ENCODE data around the gene SNTG2. TPM values are rescaled to one million over a fixed set of nuclear protein-coding genes. Genes with fewer than 3 reads are reported as not detected.

Gene SNTG2
- total RNA-seq, 4 donors from 2014 or later = 1.7 to 5.9 (median 2.0) TPM; not detected in 1

DNA sequence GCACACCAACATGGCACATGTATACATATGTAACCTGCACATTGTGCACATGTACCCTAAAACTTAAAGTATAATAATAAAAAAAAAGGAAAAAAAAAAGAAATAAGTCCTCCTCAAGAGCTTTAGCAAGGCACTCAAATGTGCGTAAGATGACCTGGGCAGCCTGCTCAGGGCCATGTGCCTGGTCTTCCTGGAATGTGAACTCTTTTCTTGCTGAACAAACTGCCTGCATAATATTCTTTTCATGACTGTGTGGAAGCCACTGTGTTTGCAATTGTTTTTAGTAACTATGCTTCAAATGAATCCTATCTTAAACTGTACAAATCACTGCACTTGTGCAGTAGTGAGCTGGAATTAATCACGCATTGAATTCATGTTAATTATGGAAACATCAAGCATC, 294.5 kb downstream of the SNTG2 start:
- Histone ChIP-seq H3K27ac (no peak overlapping the region), H3K27me3 (peaks cover 0 to 14% (median 0%) of the 10 kb centered on the region in 4 donors), H3K4me3 (no peak overlapping the region), H3K4me1 (no peaks in the 10 kb centered on the region), H3K9me3 (no peaks in the 10 kb centered on the region), H3K36me3 (no peaks in the 10 kb centered on the region)
- DNase-seq = no peak
- 79 to 82% methylated on average over 2 of the region's 2 CpGs for WGBS, 2 donors
- TF ChIP-seq POLR2A (IDR thresholded peaks at IDR 0.05) (no peak), CTCF (IDR thresholded peaks at IDR 0.05) (no peak)
- intact Hi-C loops (cut with DNase I) = no loop called here

DNA sequence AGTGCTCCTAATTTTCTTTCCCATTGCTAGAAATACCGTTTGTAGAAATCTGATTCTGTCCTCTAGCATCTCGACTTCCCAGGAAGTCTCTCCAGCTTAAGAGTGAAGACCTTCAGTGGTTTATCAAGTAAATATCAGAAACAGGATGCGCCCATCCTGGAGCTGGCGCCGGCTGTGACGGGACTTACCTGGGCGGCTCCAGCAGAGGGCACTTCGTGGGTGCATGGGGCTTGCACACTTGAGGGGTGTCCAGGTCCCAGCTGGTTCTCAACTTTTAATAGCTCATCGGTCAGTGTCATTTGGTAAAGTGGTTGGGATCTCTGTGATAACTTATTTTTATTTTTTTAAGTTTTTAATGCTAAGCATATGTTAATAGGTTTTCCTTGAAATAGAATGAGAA, 295.6 kb downstream of the SNTG2 start:
- H3K4me1 ChIP-seq = no peaks in the 10 kb centered on the region
- TF ChIP-seq POLR2A (IDR thresholded peaks at IDR 0.05) = no peak
- TF ChIP-seq CTCF (IDR thresholded peaks at IDR 0.05) = no peak
- peaks cover 0 to 14% (median 0%) of the 10 kb centered on the region in 4 donors for H3K27me3 ChIP-seq
- H3K36me3 ChIP-seq = no peaks in the 10 kb centered on the region
- intact Hi-C loops (cut with DNase I) = no loop called here
- no peak overlapping the region for H3K27ac ChIP-seq
- no peaks in the 10 kb centered on the region for H3K9me3 ChIP-seq
- no peak for DNase-seq
- WGBS, 2 donors = 78 to 88% methylated on average over 9 of the region's 9 CpGs
- no peak overlapping the region for H3K4me3 ChIP-seq

DNA sequence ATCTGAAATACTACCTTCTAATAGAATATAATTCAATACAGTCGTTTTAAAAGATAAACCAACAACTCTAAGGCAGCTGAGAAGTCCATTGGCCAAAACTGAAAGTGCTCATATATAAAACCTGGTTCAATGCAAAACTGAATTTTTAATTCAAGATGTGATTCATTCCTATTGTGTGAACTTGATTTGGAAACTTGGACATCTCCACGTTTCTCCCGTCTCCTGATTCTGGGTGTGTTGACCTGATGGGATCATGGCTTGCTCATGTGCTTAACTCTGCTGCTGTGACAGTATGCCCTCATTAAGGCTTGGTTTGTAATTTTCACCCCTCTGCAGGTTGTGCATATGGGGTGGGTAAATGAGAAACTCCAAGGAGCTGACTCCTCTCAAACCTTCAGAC, 296.3 kb downstream of the SNTG2 start:
- Histone ChIP-seq H3K36me3 (no peaks in the 10 kb centered on the region), H3K4me1 (no peaks in the 10 kb centered on the region), H3K4me3 (no peak overlapping the region), H3K27ac (no peak overlapping the region), H3K9me3 (no peaks in the 10 kb centered on the region), H3K27me3 (peaks cover 0 to 14% (median 0%) of the 10 kb centered on the region in 4 donors)
- intact Hi-C loops (cut with DNase I) = no loop called here
- 33 to 41% methylated on average over 3 of the region's 3 CpGs for WGBS, 2 donors
- no peak for DNase-seq
- TF ChIP-seq POLR2A (IDR thresholded peaks at IDR 0.05) (no peak), CTCF (IDR thresholded peaks at IDR 0.05) (no peak)

- H3K27me3 ChIP-seq = peaks cover 0 to 11% (median 0%) of the 10 kb centered on the region in 4 donors
- 58 to 59% methylated on average over 5 of the region's 5 CpGs for WGBS, 2 donors
- H3K36me3 ChIP-seq = no peaks in the 10 kb centered on the region
- no peaks in the 10 kb centered on the region for H3K4me1 ChIP-seq
- no peaks in the 10 kb centered on the region for H3K9me3 ChIP-seq
- intact Hi-C loops (cut with DNase I) = no loop called here
- TF ChIP-seq POLR2A (IDR thresholded peaks at IDR 0.05) = no peak
- TF ChIP-seq CTCF (IDR thresholded peaks at IDR 0.05) = no peak
- no peak overlapping the region for H3K27ac ChIP-seq
- DNase-seq = no peak
- H3K4me3 ChIP-seq = no peak overlapping the region
Observed at GRCh38 chr2:1248187-1248586, 297.5 kb downstream of the SNTG2 start.

DNA sequence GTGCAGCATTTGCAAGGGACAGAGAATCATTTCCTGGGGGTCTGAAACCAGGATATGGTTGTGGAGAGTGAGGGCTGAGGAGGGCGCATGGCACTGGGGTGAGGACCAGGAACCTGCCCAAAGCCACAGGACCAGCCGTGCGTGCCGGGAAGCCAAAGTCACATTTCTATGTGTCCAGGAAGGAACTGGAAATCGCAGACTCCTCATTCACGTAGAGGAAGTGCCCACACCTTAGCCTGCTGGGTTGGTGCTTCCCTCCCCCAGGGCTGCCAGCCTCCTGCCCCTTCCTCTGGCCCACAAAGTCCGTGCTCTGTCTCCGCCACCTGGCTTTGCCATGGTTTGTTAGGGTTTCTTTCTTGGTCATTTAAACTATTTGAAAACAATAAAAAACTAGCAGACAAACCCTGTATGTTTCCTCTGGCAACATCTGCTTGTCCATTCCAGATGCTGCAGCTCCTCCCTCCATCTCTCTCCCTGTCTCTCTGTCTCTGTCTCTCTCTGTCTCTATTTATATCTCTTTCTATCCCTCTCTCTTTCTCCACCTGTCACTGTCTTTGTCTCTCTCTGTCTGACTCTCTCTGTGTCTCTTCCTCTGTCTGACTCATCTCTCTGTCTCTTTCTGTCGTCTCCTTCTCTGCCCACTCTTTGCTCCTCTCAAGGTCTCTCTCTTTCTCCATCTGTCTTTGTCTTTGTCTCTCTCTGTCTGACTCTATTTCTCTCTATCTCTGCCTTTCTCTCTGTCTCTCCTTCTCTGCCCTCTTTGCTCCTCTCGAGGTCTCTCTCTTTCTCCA, 299.4 kb downstream of the SNTG2 start:
- intact Hi-C loops (cut with DNase I) = no loop called here
- Histone ChIP-seq H3K27ac (peak overlapping the region in 1 of 4 donors; percentile 30), H3K9me3 (no peaks in the 10 kb centered on the region), H3K4me1 (no peaks in the 10 kb centered on the region), H3K36me3 (no peaks in the 10 kb centered on the region), H3K4me3 (no peak overlapping the region), H3K27me3 (peaks cover 0 to 6% (median 0%) of the 10 kb centered on the region in 4 donors)
- 42 to 50% methylated on average over 6 to 10 of the region's 10 CpGs for WGBS, 2 donors
- TF ChIP-seq POLR2A (IDR thresholded peaks at IDR 0.05) = no peak
- no peak for TF ChIP-seq CTCF (IDR thresholded peaks at IDR 0.05)
- no peak for DNase-seq

Measured in esophagus squamous epithelium (tissue), 5 donors.